OCI-LY7 (cell line): ENCODE data around the gene C1orf35. TPM values are rescaled to one million over a fixed set of nuclear protein-coding genes. Genes with fewer than 3 reads are reported as not detected.

Experiments used
- BruUV-seq: library from RNA; stranded (reverse); fragments of 400-500 nt; replicated peaks from 2 replicates; lab custom pipeline; 2021; lab: Mats Ljungman, UMichigan
- CTCF ChIA-PET: fragments of 300-600 bp; sonication (Branson Sonifier 250); formaldehyde crosslinking; loops from one replicate; lab custom pipeline; 2022; ENCODE audit warnings: antibody characterized with exemption; ENCODE audit not compliant: unreplicated experiment; lab: Charles Lee
- POLR2A ChIA-PET: fragments of 300-600 bp; sonication (Branson Sonifier 250); formaldehyde crosslinking; loops from one replicate; lab custom pipeline; 2022; ENCODE audit warnings: antibody characterized with exemption; lab: Charles Lee
- DNase-seq: peaks from one replicate; pipeline ENCODE4 v3.0.0-alpha.2; 2015; ENCODE audit warnings: low spot score
- H2AFZ ChIP-seq: fragments of 200-600 bp; sonication (generic), shearing (Covaris generic); 2 replicates; pipeline ENCODE4 v1.6.1; 2014; ENCODE audit warnings: mild to moderate bottlenecking, antibody characterized with exemption, low read length, moderate library complexity
- H3K27ac ChIP-seq: fragments of 200-600 bp; sonication (generic); 2 replicates; pipeline ENCODE4 v1.5.1; 2014; ENCODE audit warnings: mixed run types, low read depth, mild to moderate bottlenecking, moderate library complexity, low read length, inconsistent platforms; ENCODE audit not compliant: poor library complexity, severe bottlenecking
- H3K36me3 ChIP-seq: fragments of 200-600 bp; sonication (generic); 2 replicates; pipeline ENCODE4 v1.6.1; 2014; ENCODE audit warnings: mild to moderate bottlenecking, antibody characterized with exemption, low read length, moderate library complexity, mixed read lengths; ENCODE audit not compliant: insufficient read depth
- H3K4me1 ChIP-seq: fragments of 200-600 bp; sonication (generic); 2 replicates; pipeline ENCODE4 v1.5.1; 2014; ENCODE audit warnings: mild to moderate bottlenecking, low read length; ENCODE audit not compliant: insufficient read depth, poor library complexity, severe bottlenecking
- H3K4me2 ChIP-seq: fragments of 200-600 bp; sonication (generic); 2 replicates; pipeline ENCODE4 v1.6.1; 2014; ENCODE audit warnings: mild to moderate bottlenecking, low read length
- H3K4me3 ChIP-seq: fragments of 200-600 bp; sonication (generic); 2 replicates; pipeline ENCODE4 v1.5.1; 2014; ENCODE audit warnings: mild to moderate bottlenecking, low read depth, low read length; ENCODE audit not compliant: poor library complexity, severe bottlenecking
- H3K79me2 ChIP-seq: fragments of 200-600 bp; sonication (generic); 2 replicates; pipeline ENCODE4 v1.6.1; 2016; ENCODE audit warnings: low read depth, mild to moderate bottlenecking, low read length, moderate library complexity, mixed read lengths; ENCODE audit not compliant: insufficient read depth
- H3K9me2 ChIP-seq: fragments of 200-600 bp; sonication (generic); 2 replicates; pipeline ENCODE4 v1.6.1; 2016; ENCODE audit warnings: mild to moderate bottlenecking, low read length, mixed read lengths; ENCODE audit not compliant: insufficient read depth
- H3K9me3 ChIP-seq: fragments of 200-600 bp; sonication (generic); 2 replicates; pipeline ENCODE4 v1.6.1; 2014; ENCODE audit warnings: mild to moderate bottlenecking, mixed run types, low read length, mixed read lengths
- H4K20me1 ChIP-seq: fragments of 200-600 bp; sonication (generic); 2 replicates; pipeline ENCODE4 v1.6.1; 2014; ENCODE audit warnings: mild to moderate bottlenecking, antibody characterized with exemption, low read length, moderate library complexity, mixed read lengths; ENCODE audit not compliant: insufficient read depth
- EZH2phosphoT487 ChIP-seq: fragments of 200-600 bp; sonication (generic); IDR thresholded peaks from 2 replicates; pipeline ENCODE4 v1.6.1; 2018; ENCODE audit warnings: low read depth, borderline replicate concordance, mild to moderate bottlenecking, mixed run types, antibody characterized with exemption, low read length, moderate library complexity, mixed read lengths
- intact Hi-C: fragments of 100-400 bp; cut with micrococcal nuclease; formaldehyde crosslinking; loops from one replicate; pipeline ENCODE4 v1.10.0; 2022; ENCODE audit not compliant: unreplicated experiment
- total RNA-seq, 2 experiments: library from RNA; depleted of rRNA in 1 of 2; stranded (reverse); fragments of >200 nt in 1 of 2; shearing (Covaris generic) in 1 of 2; gene quantifications; 2 replicates each; pipeline ENCODE4 v1.2.3, GENCODE V29; 2014 to 2022
- TF ChIP-seq, protein P1 (sequence below): fragments of 200-600 bp; sonication (generic); conservative IDR thresholded peaks from 2 replicates; pipeline ENCODE4 v1.5.1; 2014; ENCODE audit warnings: mild to moderate bottlenecking, antibody characterized with exemption, low read length, moderate library complexity, mixed read lengths

The C1orf35 gene
- total RNA-seq, 2 experiments from 2014 or later, result 30.7 to 33.3 TPM

DNA sequence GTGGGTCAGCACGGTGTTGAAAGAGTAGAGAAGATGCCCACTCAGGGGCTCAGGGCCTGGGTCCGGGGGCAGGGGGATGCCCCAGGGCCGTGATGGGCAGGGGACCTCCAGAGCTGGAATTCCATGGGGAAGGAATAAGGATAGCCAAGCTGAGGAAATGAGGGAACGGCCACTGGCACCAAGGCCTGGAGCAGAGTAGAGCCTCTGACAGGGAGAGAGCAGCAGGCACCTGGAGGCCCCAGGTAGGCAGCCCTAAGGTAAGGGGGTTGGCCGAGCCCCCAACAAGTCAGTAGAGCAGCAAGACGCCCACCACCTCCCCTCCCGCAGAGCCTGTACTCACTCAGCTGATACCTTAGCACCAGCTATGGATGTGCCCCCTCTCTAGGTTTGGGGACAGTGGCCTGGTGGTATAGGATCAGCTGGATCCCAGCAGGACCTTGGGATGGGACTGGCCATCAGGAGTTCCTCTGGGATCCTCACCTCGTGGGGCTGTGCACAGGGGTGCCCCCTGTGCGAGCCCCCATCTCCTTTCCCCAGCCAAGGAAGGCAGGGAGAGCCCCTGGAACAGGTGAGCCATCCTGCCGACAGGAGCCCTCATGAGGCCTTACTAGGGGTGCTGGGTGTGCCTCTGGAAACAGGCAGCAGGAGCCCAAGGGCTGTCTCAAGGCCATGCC lies 41.6 kb downstream of the C1orf35 start:
- no TSS peak for BruUV-seq
- CTCF ChIA-PET, result no interaction called here
- H3K27ac ChIP-seq, result no peak overlapping the region
- H3K9me3 ChIP-seq, result no peaks in the 10 kb centered on the region
- no peak overlapping the region for H3K4me2 ChIP-seq
- POLR2A ChIA-PET, result no interaction called here
- TF ChIP-seq, protein P1, sequence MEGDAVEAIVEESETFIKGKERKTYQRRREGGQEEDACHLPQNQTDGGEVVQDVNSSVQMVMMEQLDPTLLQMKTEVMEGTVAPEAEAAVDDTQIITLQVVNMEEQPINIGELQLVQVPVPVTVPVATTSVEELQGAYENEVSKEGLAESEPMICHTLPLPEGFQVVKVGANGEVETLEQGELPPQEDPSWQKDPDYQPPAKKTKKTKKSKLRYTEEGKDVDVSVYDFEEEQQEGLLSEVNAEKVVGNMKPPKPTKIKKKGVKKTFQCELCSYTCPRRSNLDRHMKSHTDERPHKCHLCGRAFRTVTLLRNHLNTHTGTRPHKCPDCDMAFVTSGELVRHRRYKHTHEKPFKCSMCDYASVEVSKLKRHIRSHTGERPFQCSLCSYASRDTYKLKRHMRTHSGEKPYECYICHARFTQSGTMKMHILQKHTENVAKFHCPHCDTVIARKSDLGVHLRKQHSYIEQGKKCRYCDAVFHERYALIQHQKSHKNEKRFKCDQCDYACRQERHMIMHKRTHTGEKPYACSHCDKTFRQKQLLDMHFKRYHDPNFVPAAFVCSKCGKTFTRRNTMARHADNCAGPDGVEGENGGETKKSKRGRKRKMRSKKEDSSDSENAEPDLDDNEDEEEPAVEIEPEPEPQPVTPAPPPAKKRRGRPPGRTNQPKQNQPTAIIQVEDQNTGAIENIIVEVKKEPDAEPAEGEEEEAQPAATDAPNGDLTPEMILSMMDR, result no peak
- TF ChIP-seq EZH2phosphoT487, result no peak
- no peak for DNase-seq
- H3K79me2 ChIP-seq, result no peaks in the 10 kb centered on the region
- no peak overlapping the region for H3K4me3 ChIP-seq
- no peaks in the 10 kb centered on the region for H3K9me2 ChIP-seq
- no peaks in the 10 kb centered on the region for H3K36me3 ChIP-seq
- no peaks in the 10 kb centered on the region for H4K20me1 ChIP-seq
- intact Hi-C loops, result no loop called here
- peaks cover 5% of the 10 kb centered on the region for H3K4me1 ChIP-seq
- no peak overlapping the region for H2AFZ ChIP-seq

DNA sequence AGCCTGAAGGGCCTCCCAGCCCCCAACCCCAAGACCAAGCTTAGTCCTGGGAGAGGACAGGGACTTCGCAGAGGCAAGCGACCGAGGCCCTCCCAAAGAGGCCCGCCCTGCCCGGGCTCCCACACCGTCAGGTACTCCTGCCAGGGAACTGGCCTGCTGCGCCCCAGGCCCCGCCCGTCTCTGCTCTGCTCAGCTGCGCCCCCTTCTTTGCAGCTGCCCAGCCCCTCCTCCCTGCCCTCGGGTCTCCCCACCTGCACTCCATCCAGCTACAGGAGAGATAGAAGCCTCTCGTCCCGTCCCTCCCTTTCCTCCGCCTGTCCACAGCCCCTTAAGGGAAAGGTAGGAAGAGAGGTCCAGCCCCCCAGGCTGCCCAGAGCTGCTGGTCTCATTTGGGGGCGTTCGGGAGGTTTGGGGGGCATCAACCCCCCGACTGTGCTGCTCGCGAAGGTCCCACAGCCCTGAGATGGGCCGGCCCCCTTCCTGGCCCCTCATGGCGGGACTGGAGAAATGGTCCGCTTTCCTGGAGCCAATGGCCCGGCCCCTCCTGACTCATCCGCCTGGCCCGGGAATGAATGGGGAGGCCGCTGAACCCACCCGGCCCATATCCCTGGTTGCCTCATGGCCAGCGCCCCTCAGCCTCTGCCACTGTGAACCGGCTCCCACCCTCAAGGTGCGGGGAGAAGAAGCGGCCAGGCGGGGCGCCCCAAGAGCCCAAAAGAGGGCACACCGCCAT lies 42.5 kb downstream of the C1orf35 start:
- Histone ChIP-seq H2AFZ (no peak overlapping the region), H3K36me3 (no peaks in the 10 kb centered on the region), H3K4me1 (peaks cover 5% of the 10 kb centered on the region), H3K4me3 (no peak overlapping the region), H3K4me2 (peak overlapping the region; percentile 34; the same call in 1 of the 2 replicates), H3K9me3 (no peaks in the 10 kb centered on the region), H4K20me1 (no peaks in the 10 kb centered on the region), H3K27ac (no peak overlapping the region), H3K9me2 (no peaks in the 10 kb centered on the region), H3K79me2 (no peaks in the 10 kb centered on the region)
- BruUV-seq, result no TSS peak
- no peak for DNase-seq
- TF ChIP-seq, protein P1, result no peak
- no peak for TF ChIP-seq EZH2phosphoT487
- CTCF ChIA-PET, result no interaction called here
- POLR2A ChIA-PET, result no interaction called here
- intact Hi-C loops, result no loop called here
